CD4-positive, alpha-beta T cell treated with Interferon gamma for 1 hour (primary cell): Measurements from ENCODE around the gene FOXA1.
"Not testable (repeated sequence)": the region's sequence is repeated elsewhere in the genome, so short reads cannot be mapped to it uniquely, and the experiment has no call there.

Experiments
- DNase-seq: peaks from one replicate; pipeline ENCODE4 v3.0.0-alpha.2; 2020

FOXA1 gene

GRCh38 chr14:37588956-37589714, 5.9 kb downstream of the FOXA1 start:
- DNase-seq: no peak

DNA sequence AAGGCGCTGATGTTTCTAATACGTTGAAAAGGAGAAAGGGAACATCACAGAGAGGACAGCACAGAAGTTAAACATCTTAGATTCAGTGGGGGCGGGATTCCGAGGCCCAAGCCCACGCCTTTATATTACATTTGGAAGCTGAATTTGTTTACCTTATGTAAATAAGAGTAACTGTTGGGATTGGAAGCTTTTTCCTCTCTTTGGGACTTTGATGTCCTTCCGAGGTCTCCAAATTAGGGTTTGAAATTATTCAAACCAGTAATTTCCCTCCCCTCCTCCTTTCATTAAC, 6.4 kb downstream of the FOXA1 start:
- DNase-seq: no peak

DNA sequence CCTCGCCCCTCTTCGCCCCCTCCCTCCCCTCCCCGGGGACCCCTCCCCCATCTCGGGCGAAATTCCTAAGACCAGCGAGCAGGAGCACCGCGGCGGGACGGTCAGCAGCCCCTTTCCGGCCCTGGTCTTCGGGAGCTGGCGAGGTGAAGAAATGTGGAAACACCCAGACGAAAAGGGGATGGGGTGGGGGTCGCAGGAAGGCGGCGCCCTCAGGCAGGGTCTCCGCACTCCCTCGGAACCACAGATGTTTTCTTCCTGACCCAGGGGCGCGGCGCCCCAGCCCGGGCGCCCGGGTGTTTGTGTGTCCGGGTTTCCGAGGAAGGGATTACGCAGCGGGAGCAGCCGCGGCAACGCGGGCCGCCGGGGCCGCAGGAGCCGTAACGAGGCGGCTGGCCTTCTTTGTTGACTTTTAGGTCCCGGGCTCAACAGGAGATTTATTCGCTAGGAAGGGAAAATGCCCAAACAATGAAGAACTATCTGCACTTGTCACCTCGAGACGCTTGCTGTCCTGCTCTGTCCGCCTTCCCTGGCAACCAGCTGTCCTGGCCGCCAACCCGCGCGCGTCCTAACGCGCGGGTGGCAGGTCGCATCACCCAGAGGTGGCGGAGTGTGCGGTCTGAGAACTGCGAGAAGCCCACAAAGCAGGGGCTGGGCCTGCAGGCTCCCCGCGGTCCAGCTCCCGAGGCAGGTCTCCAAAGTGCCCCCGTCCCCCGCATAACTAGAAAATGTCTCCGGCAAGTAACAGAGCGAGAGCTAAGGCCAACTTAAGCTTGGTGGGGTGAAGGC, 7.0 kb downstream of the FOXA1 start:
- DNase-seq: no peak

- no peak for DNase-seq
Observed at GRCh38 chr14:37587131-37587803, 7.8 kb downstream of the FOXA1 start.

- no peak for DNase-seq
Observed at GRCh38 chr14:37586797-37587130, 8.3 kb downstream of the FOXA1 start.

DNA sequence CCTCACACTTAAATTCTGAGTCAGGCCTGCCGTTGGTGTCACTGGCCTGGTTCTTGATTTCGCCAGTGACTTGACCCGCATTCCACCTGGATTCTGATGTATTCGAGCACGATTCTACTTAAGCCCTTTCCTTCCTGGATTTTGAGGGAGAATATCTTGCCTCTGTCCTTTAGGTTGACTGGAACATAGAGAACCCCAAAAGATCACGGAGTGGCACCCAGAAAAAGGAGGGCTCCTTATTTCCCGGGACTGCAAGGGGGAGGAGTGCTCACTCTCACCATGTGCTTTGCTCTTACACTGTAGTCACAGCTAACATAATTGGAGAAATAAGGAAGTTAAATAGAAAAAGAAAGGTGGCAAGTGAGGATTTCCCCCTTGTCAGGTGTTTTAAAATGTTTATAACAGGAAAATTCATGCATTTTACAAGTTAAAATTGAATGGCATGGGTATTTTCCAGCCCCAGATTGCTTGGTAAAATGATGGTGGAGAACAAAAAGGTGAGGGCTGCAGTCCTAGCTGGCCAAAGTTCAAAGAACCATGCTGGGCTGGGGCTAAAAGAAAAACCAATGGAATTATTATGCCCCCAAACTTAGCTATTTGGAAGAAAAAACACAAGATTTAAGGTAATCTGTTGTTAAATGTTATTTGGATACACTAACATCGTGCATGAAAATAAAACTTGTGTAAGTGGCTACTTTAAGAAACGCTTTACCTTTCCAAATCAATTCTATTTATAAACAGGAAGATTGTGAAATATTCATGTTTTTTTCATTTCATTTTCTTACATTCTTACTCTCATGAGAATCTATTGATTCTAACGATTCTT, 8.9 kb downstream of the FOXA1 start:
- DNase-seq: no peak

- no peak for DNase-seq
Observed at GRCh38 chr14:37585101-37585511, 9.9 kb downstream of the FOXA1 start.

- DNase-seq: no peak
Observed at GRCh38 chr14:37584211-37585100, 10.6 kb downstream of the FOXA1 start.

DNA sequence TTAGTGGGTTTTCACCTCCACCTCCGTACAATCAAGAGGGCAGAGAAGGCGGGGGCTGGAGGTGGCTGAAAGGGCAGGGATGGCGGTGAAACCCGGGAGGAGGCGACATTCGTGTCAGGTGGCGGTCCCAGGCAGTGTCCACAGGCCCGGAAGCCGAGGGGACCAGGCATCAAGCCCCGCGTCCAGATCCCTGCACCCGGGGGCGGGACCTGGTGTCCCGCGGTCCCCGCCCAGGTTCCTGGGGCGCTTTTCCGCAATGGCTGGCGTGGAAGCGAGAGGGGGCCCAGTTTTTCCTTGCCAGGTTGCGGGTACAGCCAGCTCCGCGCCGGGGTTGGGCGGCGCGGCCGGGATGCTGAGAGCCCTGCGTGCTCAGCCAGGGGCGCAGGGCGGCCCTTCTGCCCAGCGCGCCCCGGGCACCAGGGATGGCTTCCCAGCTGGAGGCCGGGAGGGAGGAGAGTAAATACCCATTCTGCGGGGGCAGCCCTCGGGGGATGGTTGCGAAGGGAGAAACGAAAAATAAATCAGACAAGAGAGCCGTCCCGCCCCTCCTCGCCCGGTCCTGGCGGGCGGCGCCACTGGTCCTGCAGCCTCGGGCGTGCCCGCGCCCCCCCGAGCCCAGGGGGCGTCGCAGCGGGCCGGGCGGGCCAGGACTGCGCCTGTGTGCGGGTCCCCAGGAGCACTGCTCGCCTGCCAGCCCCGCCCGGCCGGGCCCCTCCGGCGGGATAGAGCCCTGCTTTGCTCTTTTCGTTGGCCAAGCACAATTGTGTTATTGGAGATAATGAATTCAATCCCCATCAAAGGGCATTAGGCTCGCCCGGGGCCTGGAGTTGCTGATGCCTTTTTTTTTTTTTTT, 11.5 kb downstream of the FOXA1 start:
- no peak for DNase-seq

DNA sequence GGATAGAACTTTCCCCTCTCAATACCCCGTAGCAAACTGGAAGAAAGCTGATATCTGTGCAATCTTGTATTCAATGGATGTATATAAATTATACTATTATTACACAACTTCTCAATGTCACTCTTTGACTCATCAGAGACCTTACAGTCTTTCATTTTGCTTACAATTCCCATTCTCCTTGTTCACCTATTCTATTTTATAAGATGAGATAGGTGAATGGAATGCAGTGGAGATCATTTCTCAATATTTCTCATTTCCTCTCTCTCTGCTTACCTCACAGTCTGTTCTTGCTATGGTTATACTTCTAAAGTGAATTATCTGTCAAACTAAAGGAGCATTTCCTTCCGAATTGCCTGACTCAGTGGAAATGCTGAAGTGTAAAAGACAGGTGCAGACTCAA, 14.9 kb downstream of the FOXA1 start:
- no peak for DNase-seq

DNA sequence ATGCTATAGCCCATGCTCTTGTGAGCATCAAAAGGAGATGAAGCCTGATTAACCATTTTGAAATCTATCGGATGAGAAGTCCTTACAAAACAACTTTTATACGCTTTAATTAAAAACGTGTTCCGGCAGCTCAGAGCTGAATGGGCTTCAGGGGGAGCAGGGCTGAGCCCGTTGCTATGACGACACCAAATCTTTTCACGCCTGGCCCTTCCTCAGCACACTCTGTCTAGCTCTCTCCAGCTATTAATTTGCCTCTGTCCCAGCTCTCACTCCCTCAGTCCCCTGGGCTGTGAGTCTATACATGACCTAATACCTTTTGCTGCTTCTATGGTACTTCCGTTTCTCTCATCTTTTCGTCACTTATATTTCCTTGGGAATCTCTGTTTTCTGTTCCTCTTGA, 15.8 kb downstream of the FOXA1 start:
- DNase-seq: no peak

DNA sequence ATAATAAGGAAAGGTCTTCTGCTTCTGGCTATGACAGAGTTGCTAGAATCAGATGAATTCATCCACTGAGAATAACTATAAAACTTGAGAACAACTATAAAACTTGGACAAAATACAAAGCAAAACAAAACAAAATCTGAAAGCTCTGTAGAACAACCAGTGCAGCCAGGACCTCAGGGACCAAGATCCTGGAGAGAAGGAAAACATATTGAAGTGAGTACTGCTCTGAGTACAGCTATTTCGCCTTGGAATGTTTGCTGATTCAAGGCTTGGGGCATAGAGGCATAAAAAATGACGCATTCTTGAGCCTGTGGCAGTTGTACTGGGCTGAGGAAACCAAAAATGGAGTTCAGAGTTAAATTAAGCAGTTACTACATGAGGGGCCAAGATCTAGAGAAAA, 21.7 kb downstream of the FOXA1 start:
- DNase-seq: no peak

DNA sequence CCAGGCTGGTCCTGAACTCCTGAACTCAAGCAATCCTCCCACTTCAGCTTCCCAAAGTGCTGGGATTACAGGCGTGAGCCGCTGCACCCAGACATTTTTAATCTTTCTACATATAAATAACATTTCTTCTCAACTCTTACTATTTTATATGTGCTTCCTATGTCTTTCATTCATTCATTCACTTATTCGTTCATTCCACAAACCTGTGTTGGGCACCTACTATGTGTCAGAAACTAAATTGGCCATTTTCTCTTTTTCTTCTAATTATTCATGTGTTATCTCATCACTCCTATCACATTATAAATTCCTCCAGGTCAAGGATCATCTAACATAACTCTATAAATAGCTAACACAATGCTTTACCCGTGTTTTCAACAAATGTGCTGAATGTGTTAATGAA, 23.7 kb downstream of the FOXA1 start:
- no peak for DNase-seq

DNA sequence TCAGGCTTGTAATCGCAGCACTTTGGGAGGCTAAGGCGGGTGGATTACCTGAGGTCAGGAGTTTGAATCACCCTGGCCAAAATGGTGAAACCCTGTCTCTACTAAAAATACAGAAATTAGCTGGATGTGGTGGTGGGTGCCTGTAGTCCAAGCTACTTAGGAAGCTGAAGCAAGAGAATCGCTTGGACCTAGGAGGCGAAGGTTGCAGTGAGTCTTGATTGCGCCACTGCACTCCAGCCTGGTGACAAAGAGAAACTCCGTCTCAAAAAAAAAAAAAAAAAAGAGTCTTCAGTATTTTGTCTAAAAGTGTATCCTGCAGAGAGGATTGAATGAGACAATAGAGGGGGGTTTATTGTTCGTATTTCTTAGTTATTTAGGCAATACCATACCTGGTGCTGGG, 25.3 kb downstream of the FOXA1 start:
- DNase-seq: no peak

DNA sequence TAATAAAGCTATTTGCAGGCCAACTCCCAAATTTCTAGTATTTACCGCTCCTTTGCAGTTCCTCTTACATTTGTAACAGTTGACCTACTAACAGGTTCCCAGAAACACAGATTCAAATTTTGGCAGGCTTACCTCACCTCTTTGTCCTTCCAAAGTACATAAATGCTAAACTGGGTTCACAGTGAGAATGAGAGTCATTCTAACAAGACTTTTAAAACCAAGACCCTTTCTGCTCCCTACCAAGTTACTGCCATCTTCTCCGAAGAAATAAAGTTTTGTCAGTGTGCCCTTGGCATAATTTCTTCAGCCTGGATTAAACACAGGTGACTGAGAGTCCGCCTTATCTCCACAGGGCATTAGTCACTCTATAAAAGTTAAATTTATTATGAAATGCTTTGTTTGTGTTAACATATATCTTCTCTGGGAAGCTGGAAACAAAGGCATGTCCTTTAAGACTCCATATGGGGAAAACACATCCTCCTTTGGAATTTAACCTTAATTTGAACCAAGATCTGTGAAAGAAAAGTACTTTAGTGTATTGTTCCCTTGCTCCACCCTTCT, 28.2 kb downstream of the FOXA1 start:
- DNase-seq: no peak

GRCh38 chr14:37565550-37565949, 29.5 kb downstream of the FOXA1 start:
- DNase-seq: no peak

GRCh38 chr14:37563189-37563588, 31.9 kb downstream of the FOXA1 start:
- DNase-seq: no peak

- no peak for DNase-seq
Observed at GRCh38 chr14:37559386-37559785, 35.7 kb downstream of the FOXA1 start.

- no peak for DNase-seq
Observed at GRCh38 chr14:37558740-37559139, 36.3 kb downstream of the FOXA1 start.

- not testable (repeated sequence) for DNase-seq
Observed at GRCh38 chr14:37555596-37555995, 39.5 kb downstream of the FOXA1 start.
